ENCODE results near the gene SART3.

DNA sequence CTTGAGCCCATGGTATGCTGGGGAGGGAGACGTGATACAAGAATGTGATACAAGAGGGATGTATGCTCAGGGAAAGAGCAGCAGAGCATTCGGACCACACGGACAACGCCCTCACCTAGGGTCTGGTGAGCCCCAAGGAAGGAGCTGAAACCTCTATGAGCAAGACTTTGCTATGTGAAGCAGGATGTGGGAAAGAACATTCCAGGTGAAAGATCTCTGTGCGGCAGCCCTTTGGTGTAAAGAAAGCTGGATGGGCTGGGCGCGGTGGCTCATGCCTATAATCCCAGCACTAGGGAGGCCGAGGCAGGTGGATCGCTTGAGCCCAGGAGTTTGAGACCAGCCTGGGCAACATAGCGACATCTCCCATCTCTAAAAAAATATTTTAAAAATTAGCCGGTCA is 62.8 kb downstream of the SART3 start:
- TF ChIP-seq, protein P1, sequence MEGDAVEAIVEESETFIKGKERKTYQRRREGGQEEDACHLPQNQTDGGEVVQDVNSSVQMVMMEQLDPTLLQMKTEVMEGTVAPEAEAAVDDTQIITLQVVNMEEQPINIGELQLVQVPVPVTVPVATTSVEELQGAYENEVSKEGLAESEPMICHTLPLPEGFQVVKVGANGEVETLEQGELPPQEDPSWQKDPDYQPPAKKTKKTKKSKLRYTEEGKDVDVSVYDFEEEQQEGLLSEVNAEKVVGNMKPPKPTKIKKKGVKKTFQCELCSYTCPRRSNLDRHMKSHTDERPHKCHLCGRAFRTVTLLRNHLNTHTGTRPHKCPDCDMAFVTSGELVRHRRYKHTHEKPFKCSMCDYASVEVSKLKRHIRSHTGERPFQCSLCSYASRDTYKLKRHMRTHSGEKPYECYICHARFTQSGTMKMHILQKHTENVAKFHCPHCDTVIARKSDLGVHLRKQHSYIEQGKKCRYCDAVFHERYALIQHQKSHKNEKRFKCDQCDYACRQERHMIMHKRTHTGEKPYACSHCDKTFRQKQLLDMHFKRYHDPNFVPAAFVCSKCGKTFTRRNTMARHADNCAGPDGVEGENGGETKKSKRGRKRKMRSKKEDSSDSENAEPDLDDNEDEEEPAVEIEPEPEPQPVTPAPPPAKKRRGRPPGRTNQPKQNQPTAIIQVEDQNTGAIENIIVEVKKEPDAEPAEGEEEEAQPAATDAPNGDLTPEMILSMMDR (IDR thresholded peaks at IDR 0.05), result no peak
- no peak for TF ChIP-seq POLR2A (IDR thresholded peaks at IDR 0.05)
- no peak for TF ChIP-seq POLR2AphosphoS5 (IDR thresholded peaks at IDR 0.05)
